ENCODE measurements around the gene ZNF212.

The ZNF212 gene

GRCh38 chr7:149289262-149289661 is 49.8 kb downstream of the ZNF212 start:
- FAIRE-seq, result no peak

GRCh38 chr7:149289856-149290255 is 50.4 kb downstream of the ZNF212 start:
- no peak for FAIRE-seq

GRCh38 chr7:149291036-149291780 is 51.8 kb downstream of the ZNF212 start:
- FAIRE-seq, result no peak

- FAIRE-seq, result no peak
Measured at GRCh38 chr7:149291781-149292461, 52.5 kb downstream of the ZNF212 start.

- FAIRE-seq, result no peak
Measured at GRCh38 chr7:149292462-149292823, 53.0 kb downstream of the ZNF212 start.

GRCh38 chr7:149293338-149293737 is 53.9 kb downstream of the ZNF212 start:
- no peak for FAIRE-seq

GRCh38 chr7:149293946-149294633 is 54.6 kb downstream of the ZNF212 start:
- no peak for FAIRE-seq

- FAIRE-seq, result no peak
Measured at GRCh38 chr7:149294634-149295480, 55.4 kb downstream of the ZNF212 start.

- FAIRE-seq, result no peak
Measured at GRCh38 chr7:149295481-149295850, 56.0 kb downstream of the ZNF212 start.

- no peak for FAIRE-seq
Measured at GRCh38 chr7:149296368-149296767, 56.9 kb downstream of the ZNF212 start.

GRCh38 chr7:149297034-149297755 is 57.7 kb downstream of the ZNF212 start:
- FAIRE-seq, result no peak

- FAIRE-seq, result no peak
Measured at GRCh38 chr7:149300620-149301285, 61.3 kb downstream of the ZNF212 start.

GRCh38 chr7:149302222-149302621 is 62.8 kb downstream of the ZNF212 start:
- no peak for FAIRE-seq

- FAIRE-seq, result no peak
Measured at GRCh38 chr7:149302865-149303264, 63.4 kb downstream of the ZNF212 start.

- no peak for FAIRE-seq
Measured at GRCh38 chr7:149304006-149304405, 64.6 kb downstream of the ZNF212 start.
